Measurements from ENCODE around the gene SLC27A3.

DNA sequence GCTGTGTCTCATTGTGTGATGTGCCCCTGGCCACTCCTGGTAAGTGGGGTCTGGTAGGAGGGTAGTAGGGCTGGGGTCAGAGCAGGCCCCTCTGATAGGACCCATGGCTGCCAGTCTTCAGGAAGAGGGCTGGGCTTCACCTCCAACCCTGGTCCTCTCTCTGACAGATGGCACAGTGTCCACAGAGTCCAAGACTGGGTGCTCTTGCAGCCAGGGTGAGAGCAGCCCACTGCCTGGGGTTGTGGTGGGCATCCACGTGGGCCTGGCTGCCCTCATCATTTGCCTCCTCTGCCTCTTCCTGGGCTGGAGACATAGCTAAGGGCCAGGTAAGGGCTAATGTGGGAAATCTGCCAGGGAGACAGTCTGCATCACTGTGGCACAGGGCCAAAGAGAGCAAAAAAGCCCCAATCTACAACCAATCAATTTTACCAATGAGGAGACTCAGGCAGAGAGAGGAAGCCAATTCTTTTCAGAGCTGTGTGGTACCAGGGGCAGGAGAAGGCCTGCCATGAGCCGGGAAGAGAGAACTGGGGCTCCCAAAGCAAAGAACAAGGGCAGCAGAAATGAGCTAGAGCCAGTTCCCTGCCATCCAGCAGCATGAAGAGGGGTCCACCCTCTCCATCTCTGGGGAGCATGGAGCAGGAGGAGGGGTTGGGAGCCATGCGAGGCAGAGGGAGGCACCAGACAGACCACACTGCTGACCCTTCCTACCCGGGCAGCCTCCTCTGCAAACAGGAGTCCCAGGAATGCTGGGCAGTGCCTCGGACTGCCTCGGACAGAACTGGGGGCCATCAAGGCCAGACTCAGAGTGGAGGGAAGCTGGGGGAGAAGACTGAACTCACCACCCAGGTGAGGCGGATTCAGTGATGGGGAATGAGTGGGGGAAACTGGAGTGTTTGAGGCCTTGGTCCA is 26.8 kb downstream of the SLC27A3 start:
- TF ChIP-seq, protein P1, sequence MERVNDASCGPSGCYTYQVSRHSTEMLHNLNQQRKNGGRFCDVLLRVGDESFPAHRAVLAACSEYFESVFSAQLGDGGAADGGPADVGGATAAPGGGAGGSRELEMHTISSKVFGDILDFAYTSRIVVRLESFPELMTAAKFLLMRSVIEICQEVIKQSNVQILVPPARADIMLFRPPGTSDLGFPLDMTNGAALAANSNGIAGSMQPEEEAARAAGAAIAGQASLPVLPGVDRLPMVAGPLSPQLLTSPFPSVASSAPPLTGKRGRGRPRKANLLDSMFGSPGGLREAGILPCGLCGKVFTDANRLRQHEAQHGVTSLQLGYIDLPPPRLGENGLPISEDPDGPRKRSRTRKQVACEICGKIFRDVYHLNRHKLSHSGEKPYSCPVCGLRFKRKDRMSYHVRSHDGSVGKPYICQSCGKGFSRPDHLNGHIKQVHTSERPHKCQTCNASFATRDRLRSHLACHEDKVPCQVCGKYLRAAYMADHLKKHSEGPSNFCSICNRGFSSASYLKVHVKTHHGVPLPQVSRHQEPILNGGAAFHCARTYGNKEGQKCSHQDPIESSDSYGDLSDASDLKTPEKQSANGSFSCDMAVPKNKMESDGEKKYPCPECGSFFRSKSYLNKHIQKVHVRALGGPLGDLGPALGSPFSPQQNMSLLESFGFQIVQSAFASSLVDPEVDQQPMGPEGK (CRISPR knock-in tag; IDR thresholded peaks at IDR 0.05; ENCODE audit: borderline replicate concordance): no peak
- TF ChIP-seq ARNTL (CRISPR knock-in tag; IDR thresholded peaks at IDR 0.05; ENCODE audit: borderline replicate concordance, low read depth): no peak
- TF ChIP-seq, protein P2, sequence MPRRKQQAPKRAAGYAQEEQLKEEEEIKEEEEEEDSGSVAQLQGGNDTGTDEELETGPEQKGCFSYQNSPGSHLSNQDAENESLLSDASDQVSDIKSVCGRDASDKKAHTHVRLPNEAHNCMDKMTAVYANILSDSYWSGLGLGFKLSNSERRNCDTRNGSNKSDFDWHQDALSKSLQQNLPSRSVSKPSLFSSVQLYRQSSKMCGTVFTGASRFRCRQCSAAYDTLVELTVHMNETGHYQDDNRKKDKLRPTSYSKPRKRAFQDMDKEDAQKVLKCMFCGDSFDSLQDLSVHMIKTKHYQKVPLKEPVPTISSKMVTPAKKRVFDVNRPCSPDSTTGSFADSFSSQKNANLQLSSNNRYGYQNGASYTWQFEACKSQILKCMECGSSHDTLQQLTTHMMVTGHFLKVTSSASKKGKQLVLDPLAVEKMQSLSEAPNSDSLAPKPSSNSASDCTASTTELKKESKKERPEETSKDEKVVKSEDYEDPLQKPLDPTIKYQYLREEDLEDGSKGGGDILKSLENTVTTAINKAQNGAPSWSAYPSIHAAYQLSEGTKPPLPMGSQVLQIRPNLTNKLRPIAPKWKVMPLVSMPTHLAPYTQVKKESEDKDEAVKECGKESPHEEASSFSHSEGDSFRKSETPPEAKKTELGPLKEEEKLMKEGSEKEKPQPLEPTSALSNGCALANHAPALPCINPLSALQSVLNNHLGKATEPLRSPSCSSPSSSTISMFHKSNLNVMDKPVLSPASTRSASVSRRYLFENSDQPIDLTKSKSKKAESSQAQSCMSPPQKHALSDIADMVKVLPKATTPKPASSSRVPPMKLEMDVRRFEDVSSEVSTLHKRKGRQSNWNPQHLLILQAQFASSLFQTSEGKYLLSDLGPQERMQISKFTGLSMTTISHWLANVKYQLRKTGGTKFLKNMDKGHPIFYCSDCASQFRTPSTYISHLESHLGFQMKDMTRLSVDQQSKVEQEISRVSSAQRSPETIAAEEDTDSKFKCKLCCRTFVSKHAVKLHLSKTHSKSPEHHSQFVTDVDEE (CRISPR knock-in tag; IDR thresholded peaks at IDR 0.05): no peak
- TF ChIP-seq, protein P3, sequence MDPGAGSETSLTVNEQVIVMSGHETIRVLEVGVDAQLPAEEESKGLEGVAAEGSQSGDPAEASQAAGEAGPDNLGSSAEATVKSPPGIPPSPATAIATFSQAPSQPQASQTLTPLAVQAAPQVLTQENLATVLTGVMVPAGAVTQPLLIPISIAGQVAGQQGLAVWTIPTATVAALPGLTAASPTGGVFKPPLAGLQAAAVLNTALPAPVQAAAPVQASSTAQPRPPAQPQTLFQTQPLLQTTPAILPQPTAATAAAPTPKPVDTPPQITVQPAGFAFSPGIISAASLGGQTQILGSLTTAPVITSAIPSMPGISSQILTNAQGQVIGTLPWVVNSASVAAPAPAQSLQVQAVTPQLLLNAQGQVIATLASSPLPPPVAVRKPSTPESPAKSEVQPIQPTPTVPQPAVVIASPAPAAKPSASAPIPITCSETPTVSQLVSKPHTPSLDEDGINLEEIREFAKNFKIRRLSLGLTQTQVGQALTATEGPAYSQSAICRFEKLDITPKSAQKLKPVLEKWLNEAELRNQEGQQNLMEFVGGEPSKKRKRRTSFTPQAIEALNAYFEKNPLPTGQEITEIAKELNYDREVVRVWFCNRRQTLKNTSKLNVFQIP (CRISPR knock-in tag; IDR thresholded peaks at IDR 0.05; ENCODE audit: borderline replicate concordance, low read depth): no peak
- TF ChIP-seq ZC3H10 (CRISPR knock-in tag; IDR thresholded peaks at IDR 0.05): no peak
- TF ChIP-seq ISL1 (CRISPR knock-in tag; IDR thresholded peaks at IDR 0.05): no peak

Data from SK-N-SH treated with all-trans-retinoic acid at 6 μM for 48 hours (cell line).